GM21528 (cell line): ENCODE measurements around the gene LAMA5.

Experiments
- ATAC-seq: cut with Tn5 transposase; IDR thresholded peaks from one replicate; pipeline ENCODE4 v1.9.1; 2021; ENCODE audit warnings: mild to moderate bottlenecking, moderate library complexity; ENCODE audit not compliant: unreplicated experiment, low FRiP score

The LAMA5 gene

DNA sequence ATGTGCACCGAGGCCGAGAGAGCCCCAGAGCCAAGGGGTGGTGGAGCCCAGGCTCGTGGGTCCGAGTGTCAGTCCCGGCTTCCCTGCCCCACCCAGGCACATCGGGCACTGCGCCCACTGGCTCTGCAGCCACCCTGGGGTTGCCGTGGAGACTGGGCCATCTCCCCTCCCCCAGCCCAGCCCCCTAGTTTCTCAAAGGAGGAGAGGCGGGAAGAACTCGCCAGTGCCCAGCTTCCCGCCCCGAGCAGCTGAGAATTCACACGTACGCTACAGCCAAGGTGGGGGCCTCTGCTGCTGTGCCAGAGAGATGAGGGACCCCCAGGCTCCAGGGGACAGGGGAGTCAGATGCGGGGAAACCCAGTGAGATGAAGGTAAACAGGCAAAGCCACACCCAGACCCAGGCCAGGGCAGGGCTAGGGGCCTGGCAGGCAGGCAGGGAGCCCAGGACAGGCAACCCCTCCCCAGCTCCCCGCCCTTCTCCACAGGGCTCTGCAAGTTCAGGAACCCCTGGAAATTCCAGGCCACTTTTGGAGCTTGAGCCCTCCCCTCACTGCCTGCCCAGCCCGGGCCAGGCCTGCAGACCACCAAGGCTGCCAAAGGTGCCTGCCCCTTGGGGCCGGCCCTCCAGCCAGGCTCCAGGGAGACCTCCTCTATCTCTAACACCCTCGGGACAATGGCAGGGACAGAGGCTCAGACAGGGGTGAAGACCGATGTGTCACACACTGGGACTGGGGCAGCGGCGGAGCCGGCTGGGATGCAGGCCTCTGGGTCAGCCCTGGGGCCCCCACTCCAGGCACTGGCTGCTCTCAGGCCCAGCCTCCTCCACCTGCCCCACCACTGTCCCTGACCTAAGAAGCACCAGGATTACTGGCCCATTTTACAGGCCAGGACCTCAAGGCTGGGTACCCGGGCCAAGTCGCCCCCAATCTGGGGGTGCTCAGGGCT is 6.0 kb downstream of the LAMA5 start:
- no peak for ATAC-seq

DNA sequence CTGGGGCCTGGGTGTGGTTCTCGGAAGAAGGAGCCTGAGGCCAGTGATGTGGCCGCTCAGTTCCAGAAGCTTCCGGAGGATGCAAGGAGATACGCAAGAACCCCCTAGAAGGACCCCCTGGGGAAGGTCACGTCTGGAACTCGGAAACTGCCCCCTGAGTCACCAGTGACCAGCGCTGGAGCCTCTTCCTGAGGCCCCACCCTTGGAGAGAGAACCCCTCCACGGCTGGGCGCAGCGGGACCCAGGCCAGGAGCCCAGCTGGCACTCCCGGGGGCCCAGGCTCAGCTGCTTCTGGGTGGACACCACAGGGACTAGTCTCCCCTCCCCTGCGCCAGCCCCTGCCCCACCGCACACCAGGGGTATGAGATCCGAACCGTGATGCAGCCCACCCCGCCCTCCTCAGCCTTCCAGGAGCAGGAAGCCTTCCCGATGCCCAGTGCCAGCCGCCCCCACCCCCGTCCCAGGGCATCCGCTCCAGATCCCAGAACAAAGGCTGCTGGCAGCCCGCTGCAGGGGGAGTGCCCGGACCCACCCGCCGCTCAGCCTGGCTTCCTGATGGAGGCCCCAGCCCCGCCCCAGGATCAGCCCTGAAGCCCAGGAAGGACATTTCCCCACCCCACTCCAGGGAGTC is 7.5 kb downstream of the LAMA5 start:
- ATAC-seq: no peak

DNA sequence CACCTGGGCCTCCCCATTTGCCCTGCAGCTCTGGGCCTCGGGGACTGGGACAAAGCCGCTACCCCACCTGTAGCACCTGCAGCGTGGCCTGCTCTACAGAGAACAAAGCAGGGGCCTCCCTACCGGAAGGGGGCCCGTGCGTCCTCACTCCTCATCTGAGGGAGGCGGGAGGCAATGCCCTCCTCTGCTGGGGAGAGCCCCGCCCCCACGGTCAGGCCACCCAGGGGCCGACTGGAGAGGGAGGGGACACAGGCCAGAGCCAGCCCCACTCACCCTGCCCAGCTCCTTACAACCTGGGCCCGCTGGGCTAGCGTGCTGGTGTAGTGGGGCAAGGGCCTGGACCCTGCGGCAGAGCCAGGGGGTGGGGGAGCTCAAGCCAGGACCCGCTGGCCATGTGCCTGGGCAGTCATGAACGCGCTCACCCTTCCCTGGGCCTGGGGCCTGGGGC is 8.0 kb downstream of the LAMA5 start:
- ATAC-seq: no peak

DNA sequence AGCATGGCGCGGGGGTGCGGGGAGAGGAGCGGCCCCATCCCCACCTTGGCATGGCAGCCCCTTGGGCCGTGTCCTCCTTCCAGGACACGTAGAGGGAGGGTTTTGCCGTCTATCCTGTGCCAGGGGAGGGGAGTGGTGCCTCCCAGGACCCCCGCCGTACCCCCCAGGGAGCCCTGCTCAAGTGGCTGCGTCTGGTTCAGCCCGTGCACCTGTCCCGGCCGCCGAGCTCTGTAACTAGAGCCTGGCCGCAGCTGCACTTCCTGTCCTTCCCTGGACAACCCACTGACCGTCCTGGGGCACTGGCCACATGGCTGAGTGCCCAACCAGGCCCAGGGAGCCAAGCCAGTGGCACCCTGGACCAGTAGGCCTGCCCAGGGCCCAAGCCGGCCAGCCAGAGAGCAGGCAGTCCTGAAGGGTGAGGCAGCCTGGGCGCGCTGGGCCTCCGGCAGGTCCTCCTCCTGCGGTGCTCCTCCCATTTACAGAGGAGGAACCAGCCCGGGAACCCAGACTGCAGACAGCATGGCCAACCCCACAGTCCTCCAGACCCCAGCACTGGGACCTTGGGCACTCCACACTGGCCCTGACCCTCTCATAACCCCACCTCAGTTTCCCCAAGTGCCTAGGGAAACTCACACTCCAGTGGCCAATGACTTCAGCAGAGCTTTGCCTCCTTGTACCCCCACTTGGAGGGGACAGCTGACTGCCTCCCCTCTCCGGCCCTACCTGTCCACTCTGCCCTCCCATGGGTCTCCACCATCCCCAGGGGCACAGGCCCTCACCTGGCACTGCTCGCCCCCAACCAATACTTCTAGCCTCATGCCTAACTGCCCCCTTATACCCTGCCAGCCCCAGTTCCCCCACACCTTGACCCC is 8.7 kb downstream of the LAMA5 start:
- no peak for ATAC-seq

DNA sequence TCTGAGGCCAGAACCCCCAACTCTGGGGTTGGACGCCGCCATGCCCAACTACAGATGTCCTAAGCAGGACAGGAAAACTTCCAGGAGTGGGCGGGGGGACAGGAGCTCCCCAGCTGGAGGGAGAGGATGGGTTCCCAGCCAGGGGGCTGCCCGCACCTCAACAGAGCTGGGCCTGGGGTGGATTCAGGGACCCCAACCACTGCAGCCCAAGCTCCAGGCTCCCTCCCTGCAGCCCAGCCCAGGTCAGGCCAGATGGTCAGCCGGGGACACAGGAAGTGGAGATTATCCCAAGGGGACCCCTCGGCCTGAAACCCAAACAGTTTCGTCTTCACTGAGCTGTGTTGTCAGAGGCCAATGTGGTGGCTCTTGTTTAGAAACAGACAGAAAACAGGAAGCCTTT is 9.4 kb downstream of the LAMA5 start:
- no peak for ATAC-seq

DNA sequence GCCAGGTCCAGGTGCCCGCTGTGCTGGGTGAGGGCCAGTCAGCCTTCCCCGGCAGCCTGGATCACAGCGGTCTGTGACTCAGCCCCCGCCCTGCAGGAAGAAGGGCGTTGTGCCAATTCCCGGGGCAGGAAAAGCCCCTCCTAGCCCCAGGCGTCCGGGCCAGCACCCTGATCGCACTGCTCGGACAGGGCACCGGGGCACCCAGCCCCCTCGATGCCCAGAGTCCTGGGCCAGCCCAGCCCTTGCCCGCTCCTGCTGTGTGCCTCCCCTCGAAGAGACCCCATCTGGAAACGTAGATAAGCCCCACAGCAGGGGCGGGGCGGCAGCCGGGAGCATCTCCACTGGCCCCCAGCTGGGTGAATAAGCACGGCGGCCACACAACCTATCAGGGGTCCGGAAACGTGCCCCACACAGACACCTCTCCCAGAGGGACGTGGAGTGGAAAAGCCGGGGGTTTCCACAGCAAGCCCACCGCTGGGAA is 9.9 kb downstream of the LAMA5 start:
- ATAC-seq: no peak

DNA sequence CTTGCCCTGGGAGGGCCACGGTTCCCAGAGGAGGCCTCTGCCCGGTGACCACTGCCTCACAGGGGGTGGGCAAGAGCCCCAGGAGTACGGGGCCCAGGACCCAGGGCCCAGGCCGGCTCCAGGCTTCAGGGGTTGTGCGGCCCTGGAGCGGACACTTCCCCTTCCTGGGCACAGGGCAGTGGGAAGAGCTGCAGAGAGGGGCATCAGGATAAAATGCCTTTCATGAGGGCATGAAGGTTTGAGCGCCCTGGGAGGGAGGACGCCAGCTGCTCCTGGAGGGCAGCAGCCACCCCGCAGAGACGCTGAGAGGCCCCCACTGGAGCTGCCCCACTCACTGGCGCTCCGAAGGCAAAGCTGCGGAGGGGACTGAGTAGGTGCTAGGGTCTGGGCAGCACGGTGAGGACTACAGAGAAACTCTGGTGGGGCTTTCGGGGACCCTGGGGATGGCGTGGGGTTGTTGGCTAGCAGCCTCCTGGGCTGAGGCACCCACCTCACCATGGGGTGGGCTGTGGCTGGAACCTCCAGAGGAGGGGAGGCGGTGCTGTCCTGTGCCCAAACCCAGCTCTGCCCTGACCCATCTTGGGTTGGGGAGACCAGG is 10.4 kb downstream of the LAMA5 start:
- ATAC-seq: no peak

DNA sequence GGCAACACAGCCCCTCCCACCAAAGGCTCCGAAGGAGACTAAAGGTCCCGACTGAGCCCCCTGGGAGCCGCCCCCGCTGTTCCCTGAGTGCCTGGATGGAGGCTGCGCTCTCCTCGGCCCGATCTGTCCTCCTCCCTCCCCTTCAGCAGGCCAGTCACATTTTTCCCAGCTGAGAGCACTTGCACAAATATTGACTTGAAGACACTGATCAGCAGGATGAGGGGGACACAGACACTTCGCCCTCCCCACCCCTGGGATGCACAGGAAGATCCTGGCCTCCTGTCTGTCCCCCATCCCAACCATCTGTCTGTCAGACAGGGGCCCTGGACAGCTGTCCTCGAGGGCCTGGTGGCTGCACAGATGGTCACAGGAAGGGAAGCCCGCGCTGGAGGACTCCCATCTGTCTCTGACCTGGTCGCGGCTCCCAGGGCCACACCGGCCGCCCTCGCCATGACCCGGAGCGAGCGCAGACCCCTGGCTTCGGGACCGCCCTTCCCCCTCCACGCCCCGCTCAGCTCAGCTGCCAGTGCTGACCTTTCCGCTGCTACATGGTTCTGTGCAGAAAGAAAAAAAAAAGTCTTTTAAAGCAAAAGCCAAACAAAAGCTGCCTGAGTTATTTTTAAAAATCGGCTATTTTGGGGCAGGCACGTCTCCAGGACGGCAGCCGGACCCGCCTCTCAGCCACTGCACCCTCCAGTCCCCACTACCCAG is 11.1 kb downstream of the LAMA5 start:
- no peak for ATAC-seq

DNA sequence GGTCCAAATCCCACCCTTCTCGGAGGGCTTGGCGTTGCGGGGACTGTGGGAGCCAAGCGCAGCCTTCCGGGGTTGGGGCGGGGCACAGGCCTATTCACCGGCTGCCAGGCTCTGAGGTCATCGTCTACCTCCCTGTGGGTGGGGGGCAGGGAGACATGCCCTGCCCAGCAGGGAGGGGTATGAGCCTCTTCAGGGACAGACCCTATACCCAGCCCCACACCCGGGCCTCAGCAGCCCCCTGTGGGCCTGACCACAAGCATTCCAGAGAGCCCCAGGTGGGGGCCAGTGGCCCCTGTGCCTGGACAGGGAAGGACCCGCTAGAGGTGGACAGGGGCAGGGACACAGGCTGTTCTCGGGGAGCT is 11.6 kb downstream of the LAMA5 start:
- no peak for ATAC-seq

DNA sequence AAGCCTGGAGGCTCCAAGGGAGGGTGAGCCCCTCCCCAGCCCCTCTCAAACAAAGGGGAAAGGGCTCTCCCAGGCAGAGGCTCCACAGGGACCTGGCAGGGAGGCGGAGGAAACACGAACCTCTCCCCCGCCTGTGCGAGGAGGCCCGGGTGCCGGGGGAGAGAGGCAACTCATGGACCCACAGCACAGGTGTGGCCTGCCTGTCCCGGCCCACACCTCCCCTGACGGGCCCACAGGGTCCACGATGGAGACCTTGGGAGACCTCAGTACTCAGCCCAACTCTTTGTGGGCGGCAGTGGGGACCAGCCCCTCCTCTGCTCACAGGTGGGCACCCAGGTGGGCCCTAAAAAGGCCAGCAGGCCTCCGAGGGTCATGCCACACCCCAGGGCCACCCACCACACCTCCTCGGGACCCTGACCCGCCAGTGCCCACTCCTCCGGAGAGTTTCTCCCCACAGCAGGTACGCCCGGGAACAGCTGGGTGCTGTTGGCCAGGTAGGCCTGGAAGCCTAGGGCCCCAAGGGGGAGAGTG is 12.2 kb downstream of the LAMA5 start:
- no peak for ATAC-seq

DNA sequence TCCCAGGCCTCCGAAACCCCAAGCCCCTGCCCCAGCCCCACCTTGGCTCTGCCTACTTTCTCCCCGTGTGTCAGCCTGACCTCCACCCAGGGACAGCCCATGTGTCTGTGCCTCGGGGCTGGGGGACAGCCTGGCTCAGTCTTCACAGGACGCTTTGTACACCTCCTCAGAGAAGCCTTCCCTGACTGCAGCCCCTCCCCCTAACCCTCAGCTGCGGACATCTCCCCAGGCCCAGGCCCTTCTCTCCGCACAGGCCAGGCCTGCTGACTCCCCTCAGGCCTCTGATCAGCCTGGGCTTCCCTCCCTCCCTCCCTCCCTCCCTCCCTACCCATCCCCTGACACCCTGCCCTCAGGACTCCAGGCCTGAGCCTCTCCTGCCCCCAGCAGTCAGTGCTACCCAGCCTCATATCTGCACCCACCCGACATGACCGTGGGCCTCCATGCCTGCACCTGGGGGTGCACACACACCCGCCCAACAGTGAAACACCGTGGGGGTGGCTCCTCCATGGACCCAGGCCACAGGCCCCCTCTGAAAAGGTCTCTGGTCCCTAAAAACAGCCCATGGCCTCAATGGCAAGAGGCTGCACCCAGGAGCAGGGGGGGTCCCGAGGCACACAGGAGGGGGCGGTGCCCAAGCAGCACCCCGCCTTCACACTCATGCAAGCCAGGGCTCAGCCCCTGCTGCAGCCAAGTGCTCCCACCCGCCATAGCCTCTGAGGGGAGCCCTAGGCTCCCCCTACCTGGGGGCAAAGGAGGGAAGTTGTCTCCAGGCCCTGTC is 12.9 kb downstream of the LAMA5 start:
- ATAC-seq: no peak

DNA sequence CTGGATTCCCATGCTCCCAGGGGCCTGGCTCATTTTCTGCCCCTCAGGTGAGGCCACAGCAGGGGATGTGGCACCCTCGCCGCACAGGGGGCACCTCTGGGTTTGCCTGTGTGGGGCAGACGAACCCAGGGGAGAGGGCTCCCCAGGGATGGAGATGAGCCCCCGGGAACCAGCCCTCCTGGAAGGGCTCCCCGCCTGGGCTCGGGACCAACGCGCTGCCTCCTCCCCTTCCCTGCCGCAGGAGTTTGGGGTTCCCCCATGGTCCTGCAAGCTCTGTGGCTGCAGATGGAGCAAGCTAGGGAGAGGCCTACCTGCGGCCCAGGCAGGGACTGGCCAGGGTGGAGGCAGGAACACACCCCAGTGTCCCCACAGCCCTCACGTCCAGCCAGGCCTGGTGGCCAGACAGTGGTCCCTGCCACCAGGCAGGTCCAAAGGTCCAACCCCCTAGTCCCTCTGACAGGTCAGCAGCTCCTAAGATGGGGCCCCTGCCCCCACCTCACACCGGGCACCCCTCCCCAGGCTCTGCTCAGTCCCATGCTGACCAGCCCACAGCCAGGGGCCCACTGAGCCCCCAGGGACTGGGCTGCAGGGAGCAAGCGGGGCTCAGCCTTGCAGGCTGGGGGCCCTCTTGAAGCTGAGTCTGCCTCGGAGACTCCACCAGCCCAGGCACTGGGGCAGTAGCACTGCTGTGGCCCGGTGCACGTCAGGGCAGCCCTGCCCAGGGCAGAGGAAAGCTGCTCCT is 13.7 kb downstream of the LAMA5 start:
- no peak for ATAC-seq

DNA sequence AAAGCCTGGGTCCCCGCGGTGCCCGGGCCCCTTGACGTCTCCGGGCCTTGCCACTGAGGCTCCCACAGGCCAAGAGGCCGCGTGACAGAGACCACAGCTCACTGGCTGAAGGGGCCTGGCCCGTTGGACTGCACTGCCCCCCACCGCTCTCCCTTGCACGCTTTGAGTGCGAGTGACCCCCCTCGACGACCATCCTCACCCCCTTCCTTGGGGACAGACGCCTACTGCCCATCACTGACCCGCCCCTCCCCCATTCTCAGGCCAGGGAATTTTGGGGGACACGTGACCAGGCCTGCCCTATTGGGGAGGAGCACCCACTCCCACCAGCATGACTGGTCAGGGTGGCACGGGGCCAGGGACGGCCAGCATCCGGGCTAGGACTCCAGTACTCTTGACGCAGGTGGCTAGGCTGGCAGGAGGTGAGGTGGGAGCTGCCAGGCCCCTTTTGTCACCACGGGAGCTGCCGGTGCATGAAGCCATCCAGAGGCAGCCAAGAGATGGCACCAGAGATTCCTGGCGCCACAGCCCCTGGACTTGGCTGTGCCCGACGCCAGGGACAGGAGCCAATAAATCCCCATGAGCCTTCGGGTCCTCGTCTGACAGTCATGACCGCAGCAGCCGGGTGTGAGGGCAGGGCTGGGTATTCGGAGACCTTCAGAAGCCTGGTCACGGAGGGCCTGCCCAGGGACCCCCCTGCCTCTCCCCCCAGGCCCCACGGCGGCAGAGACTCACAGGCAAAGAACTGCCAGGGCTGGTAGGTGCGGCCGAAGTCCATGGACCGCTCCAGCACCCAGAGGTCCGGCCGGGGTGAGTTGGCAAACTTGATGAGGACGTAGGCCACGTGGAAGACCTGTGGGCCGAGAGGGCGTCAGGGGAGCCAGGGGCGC is 14.5 kb downstream of the LAMA5 start:
- ATAC-seq: no peak

DNA sequence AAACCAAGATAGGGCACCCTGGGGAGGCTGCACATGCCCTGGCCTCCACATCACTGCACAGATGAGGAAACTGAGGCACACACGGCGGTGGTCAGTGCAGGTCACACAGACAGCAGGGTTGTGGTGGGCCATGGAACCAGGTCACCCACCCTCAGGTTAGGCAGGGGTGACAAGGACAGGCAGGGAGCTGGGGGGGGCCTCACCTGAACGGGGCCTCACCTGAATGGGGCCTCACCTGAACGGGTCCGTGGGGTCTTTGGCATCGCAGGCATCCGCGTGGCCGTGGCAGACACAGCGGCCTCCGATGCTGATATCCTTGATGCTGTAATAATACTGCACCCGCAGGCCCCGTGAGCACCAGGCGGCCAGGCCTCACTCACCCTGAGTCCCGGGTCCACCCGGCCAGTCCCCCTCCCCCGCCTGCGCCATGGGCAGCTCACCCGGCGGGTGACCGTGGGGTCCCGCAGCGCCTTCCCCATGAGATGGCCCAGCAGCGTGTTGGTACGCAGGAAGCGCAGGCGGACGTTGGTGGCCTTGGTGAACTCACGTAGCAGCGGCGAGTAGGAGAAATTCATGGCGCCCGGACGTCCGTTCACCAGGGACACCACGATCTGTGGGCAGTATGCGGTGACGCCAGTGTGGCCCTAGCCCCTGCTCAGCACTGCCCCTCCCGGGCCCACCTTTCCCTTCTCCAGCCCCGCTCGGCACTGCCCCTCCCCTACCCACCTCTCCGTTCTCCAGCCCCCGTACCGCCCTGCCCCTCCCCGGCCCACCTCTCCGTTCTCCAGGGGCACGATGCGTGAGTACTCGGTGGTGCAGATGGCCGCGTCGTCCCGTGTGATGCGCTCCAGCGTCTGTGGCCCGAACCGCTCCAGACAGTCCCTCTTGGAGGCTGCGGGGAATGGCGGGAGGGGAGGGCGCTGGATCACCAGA is 15.4 kb downstream of the LAMA5 start:
- no peak for ATAC-seq

DNA sequence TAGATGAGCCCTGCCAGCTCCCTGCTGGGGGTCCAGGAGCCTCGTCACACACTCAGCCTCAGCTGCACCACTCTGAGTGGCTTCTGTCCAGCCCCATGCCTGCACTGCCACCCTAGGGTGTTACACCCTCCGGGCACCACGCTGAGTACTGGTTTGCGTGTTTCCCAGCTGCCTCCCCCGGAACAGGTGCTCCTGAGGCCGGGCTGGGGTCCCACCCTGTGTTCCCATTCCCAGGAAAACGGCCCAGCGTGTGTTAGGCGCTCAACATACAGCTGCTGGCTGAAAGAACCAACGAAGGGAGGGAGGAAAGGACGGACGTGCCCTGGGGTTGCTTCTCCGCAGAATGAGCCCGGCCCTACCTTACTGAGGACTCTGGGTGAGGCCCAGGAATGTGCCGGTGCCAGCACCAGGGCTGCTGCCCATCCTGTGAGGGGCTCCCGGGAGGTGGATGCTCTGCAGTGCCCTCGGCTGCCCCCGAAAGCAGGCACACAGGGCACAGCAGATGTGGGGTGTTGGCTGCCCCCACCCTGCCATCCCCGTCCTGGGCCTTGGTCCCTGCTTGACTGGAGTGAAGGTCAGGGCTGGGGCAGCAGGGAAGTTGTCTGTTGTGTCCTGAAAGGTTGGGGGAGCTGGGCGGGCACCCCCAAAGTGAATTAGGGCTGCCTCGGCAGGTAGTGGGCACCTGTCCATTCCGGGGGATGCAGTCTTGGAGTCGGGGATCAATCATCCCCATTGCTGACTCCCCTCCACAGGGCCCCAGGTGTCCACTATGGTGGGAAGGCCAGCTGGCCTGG is 16.3 kb downstream of the LAMA5 start:
- ATAC-seq: no peak
